Activated naive CD4-positive, alpha-beta T cell treated with anti-CD3 and anti-CD28 coated beads, Interleukin-2, amount 50 U/mL, for 72 hours (primary cell): ENCODE results near the gene ATP8A1. TPM values are rescaled to one million over a fixed set of nuclear protein-coding genes. Genes with fewer than 3 reads are reported as not detected.
"Not testable (repeated sequence)": the region's sequence is repeated elsewhere in the genome, so short reads cannot be mapped to it uniquely, and the experiment has no call there.

Experiments used
- ATAC-seq, 2 donors: fragments of 150-1000 bp; cut with Tn5 transposase; 2 replicates each; pipeline ENCODE4 v1.10.0; 2021; ENCODE audit warnings: mild to moderate bottlenecking in 2 of 2, moderate library complexity in 2 of 2
- DNase-seq, 2 donors: peaks; one replicate each; pipeline ENCODE4 v3.0.0; 2021 to 2022; ENCODE audit warnings: low spot score in 2 of 2
- H3K27ac Mint-ChIP-seq, 2 donors: one replicate each; pipeline ENCODE4 v1.8.0; 2022; ENCODE audit warnings: mild to moderate bottlenecking in 2 of 2, mixed read lengths in 2 of 2
- H3K36me3 Mint-ChIP-seq, 2 donors: one replicate each; pipeline ENCODE4 v1.8.0; 2022; ENCODE audit warnings: mixed read lengths in 2 of 2
- H3K9me3 Mint-ChIP-seq, 2 donors: one replicate each; pipeline ENCODE4 v1.8.0; 2022; ENCODE audit warnings: mixed read lengths in 2 of 2
- total RNA-seq, 2 donors: library from RNA; stranded (reverse); gene quantifications; one replicate each; pipeline ENCODE4 v1.2.3, GENCODE V29; 2022

ATP8A1 gene
- total RNA-seq, 2 donors from 2014 or later = 36.6 to 45.7 TPM

DNA sequence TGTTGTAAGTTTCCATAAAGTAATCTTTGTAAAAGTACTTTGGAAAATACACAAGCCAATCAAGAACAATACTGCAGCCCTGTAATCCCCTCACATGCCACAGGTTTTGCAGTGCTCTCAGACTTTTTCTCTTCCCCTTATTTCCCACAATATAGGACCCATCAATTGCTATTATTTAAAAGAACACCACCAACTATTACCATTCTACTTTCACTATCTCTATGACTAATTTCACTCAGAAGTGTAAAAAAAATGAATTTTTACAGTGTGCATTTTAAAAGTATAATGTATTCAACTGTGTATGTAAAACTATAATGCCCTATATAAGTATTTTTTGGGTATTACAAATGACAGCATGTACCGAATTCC, 1.7 kb downstream of the ATP8A1 start:
- peaks cover 40 to 47% of the 10 kb centered on the region in 2 donors for H3K36me3 Mint-ChIP-seq
- no peak for DNase-seq
- peaks cover 14 to 21% of the 10 kb centered on the region in 2 donors for H3K9me3 Mint-ChIP-seq

DNA sequence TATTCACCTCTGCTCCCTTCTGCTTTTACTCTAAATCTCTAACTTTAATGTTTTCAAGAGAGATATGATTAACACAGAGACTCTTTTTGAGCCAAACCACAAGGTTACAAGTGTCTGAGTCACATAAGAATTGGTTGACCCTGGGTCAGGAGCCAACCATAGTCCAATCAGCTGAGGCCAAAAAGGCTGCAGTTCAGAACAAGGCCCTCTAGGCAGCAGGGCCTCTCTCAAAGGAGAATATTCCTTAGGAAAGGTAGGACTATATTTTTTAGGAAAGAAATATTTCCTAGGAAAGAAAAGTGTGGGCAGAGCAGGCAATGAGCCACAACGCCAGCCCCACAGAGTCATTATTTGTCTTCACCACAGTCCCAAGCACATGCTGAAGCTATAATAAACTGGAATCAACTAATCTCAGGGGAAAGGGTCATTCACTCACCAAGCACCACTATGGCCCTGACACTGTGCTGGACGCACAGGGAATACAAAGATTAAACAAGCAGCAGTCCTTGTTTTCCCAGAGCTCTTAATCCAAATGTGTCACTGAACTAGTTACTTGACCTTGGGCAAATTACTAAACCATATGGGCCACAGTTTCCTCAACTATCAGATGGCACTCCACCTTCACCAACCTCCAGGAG, 2.2 kb downstream of the ATP8A1 start:
- Mint-ChIP-seq H3K27ac (peak overlapping the region; percentile 92 to 96), H3K9me3 (peaks cover 14 to 21% of the 10 kb centered on the region in 2 donors), H3K36me3 (peaks cover 40 to 47% of the 10 kb centered on the region in 2 donors)
- DNase-seq (peak in 1 of 2 donors; percentile 25), ATAC-seq (peak; percentile 29 to 62)

More for the DNA sequence above, 1.7 kb downstream of the ATP8A1 start:
- ATAC-seq = no peak
- H3K27ac Mint-ChIP-seq = peak overlapping the region; percentile 92 to 96

DNA sequence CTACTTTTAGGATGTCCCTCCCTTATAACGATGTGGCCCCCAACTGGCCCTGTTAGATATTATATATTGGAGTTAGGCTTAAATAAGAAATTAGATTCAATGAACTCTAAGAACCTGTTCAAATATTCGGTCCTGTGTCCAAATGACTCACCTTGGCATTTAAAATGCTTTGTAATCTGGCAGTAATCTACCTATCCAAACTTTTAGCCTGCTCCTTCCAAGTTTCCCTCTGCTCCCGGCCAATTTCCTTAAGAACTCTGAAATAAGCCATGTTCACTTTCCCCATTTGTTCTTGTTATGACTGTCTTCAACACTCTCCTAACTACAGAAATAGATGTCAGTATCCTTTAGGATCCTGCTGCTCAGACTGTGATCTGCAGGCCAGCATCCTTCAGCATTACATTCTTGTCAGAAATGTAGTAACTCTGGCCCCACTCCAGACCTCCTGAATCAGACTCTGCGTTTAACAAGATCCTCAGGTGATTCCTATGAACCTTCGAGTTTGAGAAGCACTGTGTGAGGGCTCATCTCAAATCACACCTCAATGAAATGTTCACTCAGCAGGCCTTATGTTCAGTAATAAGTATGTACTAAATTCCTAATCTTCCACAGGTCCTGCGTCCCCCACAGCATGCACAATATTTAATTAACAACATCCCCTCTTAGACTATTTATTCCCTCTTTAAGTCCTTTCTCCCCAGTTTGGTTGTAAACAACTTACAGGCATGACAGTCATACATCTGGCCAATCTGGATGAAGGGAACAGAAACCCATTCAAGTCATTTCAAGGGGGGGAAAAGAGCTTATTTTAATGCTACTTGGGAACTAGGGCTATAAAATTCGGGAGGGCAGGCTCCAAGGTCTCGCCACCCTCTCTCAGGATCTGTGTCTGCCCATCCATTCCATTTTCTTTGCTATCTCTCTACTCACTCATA, 3.0 kb downstream of the ATP8A1 start:
- DNase-seq = no peak
- peak overlapping the region; percentile 92 to 96 for H3K27ac Mint-ChIP-seq
- peaks cover 40 to 47% of the 10 kb centered on the region in 2 donors for H3K36me3 Mint-ChIP-seq
- H3K9me3 Mint-ChIP-seq = peaks cover 14 to 21% of the 10 kb centered on the region in 2 donors
- ATAC-seq = no peak

DNA sequence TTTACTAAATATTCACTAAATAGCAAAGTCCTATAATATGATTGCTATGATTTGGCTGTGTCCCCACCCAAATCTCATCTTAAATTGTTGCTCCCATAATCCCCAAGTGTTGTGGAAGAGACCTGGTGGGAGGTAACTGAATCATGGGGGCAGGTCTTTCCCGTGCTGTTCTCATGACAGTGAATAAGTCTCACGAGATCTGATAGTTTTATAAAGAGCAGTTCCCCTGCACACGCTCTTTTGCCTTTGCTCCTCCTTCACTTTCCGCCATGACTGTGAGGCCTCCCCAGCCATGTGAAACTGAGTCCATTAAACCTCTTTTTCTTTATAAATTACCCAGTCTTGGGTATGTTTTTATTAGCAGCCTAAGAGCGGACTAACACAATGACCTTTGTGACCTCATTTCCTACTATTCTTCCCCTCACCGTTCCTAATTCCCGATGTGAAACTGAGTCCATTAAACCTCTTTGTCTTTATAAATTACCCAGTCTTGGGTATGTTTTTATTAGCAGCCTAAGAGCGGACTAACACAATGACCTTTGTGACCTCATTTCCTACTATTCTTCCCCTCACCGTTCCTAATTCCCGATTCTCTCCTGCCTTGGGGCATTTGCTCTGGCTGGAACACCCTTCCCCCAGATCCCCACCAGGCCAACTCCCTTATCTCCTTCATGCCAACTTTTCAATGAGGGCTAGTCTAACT, 4.2 kb downstream of the ATP8A1 start:
- DNase-seq, ATAC-seq, H3K27ac Mint-ChIP-seq: not testable (repeated sequence)
- H3K36me3 Mint-ChIP-seq = peaks cover 40 to 47% of the 10 kb centered on the region in 2 donors
- H3K9me3 Mint-ChIP-seq = peaks cover 14 to 21% of the 10 kb centered on the region in 2 donors

DNA sequence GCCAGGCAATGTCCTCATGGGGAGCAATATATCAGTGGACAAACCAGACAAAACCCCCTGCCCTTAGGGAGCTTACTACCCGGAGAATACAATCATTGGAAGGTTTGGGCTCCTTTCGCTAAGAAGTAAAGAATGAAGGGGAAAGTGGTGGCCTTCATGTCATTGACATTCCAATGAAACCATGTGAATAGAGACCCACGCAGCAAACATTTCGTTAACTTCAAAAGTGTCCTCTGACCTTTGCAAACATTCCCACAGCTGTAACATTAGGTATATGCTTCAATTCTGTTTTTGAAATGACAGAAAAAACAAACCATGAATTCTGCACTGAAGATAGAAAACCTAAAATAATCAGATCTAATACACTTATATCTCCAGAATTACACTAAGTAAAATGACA, 7.0 kb downstream of the ATP8A1 start:
- Mint-ChIP-seq H3K27ac (no peak overlapping the region), H3K9me3 (peaks cover 14 to 21% of the 10 kb centered on the region in 2 donors), H3K36me3 (peaks cover 38 to 40% of the 10 kb centered on the region in 2 donors)
- DNase-seq (no peak), ATAC-seq (no peak)

DNA sequence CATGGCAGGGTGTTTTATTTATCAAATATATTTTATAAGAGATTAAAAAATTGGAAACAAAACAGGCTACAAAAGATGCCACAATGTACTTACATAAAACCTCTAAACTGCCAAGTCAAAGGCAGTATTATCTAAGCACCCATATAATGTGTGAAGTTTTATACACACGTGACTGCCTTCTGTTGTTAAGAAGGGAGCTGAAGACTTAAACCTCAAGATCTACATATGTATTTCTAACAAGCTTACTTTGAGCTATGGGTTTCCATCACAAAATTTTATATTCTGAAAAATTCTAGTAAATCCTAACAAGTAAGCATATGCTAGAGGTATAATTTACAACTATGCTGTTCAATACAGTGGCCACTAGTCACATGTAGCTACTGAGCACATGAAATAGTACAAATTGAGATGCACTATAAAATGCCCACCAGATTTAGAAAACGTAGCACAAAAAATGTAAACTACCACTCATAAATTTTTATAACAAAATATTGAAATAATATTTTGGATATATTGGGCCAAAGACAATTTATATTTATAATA, 9.8 kb downstream of the ATP8A1 start:
- H3K36me3 Mint-ChIP-seq = peaks cover 14% of the 10 kb centered on the region in 2 donors
- H3K27ac Mint-ChIP-seq = no peak overlapping the region
- peaks cover 2 to 4% of the 10 kb centered on the region in 2 donors for H3K9me3 Mint-ChIP-seq
- DNase-seq (no peak), ATAC-seq (no peak)

DNA sequence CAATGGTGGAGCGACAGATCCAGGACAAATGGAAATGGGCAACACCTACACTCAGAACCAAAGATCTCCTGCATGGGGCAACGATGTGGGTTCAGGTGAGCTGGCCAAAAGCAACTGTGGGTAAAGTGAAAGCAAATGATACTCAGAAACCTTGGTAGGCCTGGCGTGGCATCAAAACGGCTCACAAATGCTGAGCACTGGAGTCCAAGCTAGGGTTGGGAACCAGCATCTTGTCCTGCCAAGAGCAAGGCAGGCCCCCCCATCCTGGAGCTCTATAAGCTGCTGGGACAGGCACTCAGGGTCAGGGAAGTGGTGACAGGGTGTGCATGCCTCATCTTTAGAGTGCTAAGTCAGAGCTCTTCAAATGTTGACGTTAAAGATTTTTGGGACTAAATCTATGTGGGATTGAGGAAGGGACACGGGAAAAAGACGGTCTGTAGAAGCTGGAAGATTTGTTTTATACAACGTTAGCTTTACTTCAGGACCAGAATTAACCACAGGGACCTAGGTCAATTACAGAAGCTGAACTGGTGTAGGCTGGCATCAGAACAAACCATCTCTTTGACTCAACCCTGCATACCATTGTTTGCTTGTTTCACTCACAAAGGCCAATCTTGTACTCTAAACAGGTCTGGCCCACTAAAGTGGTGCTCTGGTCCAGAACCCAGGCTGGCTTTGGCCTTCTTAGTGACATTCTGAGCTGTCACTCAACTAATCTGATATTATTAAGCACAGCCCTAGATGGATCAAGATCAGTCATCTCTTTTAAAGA, 10.7 kb downstream of the ATP8A1 start:
- ATAC-seq (no peak), DNase-seq (no peak)
- Mint-ChIP-seq H3K36me3 (peaks cover 5% of the 10 kb centered on the region in 2 donors), H3K9me3 (peaks cover 0 to 4% of the 10 kb centered on the region in 2 donors), H3K27ac (no peak overlapping the region)

DNA sequence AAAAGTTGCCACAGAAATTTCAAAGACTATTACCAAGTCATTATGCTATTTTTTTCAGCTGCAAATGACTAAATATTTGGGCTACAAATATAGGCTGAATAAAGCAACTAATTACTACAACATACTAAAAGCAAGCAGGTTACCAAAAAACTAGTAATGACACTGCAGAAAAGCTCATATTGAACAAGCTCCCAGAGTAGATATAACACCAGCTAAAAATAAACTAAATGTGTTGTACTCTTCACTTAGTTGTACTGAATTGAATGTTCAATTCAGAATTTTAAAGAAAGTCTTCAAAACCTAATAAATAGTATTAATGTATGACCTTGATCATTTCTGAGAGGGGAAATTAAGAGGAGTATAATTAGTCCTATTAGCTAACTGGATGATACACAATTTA, 12.0 kb downstream of the ATP8A1 start:
- Mint-ChIP-seq H3K9me3 (no peaks in the 10 kb centered on the region), H3K27ac (no peak overlapping the region), H3K36me3 (no peaks in the 10 kb centered on the region)
- no peak for DNase-seq
- ATAC-seq = no peak

DNA sequence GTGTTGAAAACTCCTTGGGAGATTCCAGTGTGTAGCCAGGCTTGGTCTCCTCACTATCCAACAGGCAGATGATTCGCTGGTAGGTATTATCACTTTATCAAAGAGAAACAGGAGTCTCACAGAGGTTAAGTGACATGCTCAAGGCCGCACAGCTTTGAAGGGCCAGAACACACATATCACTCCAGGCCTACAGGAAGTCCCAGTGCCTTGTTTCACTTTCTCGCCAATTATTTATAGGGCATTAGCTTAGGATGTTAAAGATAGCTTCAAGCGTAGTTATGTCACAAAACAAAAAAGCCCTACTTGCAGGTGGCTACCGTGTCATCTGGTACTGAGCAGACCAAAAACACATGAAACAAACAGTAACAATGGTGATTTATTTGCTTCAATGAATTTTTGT, 13.2 kb downstream of the ATP8A1 start:
- no peak for ATAC-seq
- H3K27ac Mint-ChIP-seq = no peak overlapping the region
- H3K9me3 Mint-ChIP-seq = no peaks in the 10 kb centered on the region
- DNase-seq = no peak
- peaks cover 0 to 5% of the 10 kb centered on the region in 2 donors for H3K36me3 Mint-ChIP-seq

DNA sequence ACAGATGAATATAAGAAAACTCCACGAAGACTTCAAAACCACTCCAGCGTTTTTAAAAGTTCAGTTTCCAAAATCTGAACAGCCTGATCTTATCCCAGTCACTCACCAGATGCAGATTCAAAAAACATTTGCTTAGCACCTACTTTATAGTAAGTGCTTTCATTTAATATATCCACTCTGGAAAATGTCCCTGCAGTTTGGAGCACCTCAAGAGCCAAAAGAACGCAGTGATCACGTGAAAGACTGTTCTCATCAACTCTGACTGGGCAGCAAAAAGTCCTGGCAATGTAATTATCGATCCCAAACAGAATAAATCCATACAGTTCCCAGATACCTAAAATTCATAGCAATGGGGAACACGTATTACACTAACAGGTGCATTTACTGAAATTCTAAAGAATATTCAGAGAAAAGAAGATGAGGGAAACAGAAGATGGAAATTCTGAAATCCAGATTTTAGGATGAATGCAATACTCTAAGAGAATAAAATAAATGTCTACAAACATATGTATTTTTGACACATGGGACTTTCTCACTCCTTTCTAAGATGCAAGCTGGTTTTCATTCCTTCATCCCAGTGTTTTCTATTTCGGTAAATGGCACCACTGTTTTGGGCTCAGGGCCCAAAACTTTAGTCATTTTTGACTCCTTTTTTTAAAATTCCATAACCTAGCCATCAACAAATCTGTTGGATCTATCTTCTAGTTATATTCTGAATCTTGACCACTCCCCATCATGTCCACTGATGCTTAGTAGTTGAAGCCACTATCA, 13.9 kb downstream of the ATP8A1 start:
- peaks cover 0 to 5% of the 10 kb centered on the region in 2 donors for H3K36me3 Mint-ChIP-seq
- no peak overlapping the region for H3K27ac Mint-ChIP-seq
- H3K9me3 Mint-ChIP-seq = no peaks in the 10 kb centered on the region
- no peak for ATAC-seq
- no peak for DNase-seq

DNA sequence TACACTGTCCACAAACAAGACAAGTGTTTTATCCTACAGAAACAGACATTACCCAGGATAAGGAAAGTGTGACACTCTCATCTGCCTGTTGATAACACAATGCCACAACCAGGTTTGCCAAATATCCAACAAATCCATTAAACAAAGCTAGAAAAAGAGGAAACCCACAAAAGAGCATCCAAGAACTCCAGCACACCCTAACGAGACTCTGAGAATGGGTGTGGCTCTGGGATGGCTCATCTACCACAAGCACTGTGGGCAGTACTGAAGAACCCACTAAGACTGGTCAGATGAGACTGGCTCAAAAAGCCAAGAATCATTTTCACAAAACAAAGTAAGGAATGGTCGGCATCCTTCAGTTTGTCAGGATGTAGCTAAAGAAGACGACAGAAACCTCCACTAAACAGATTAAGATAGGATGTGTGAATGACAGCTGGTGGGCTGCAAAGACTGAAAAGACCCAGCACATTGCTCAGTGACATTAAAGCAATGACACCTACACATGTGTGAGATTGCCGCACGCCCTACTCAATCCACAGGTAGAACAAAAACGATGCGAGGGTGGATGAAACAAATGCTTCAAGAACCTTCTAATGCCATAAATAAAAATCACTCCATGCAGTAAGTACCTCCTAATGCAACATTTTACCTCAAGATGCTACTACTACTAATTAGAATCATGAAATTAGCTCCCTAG, 14.7 kb downstream of the ATP8A1 start:
- Mint-ChIP-seq H3K9me3 (peaks cover 0 to 6% of the 10 kb centered on the region in 2 donors), H3K27ac (peak overlapping the region; percentile 71 to 88)
- no peak for DNase-seq

DNA sequence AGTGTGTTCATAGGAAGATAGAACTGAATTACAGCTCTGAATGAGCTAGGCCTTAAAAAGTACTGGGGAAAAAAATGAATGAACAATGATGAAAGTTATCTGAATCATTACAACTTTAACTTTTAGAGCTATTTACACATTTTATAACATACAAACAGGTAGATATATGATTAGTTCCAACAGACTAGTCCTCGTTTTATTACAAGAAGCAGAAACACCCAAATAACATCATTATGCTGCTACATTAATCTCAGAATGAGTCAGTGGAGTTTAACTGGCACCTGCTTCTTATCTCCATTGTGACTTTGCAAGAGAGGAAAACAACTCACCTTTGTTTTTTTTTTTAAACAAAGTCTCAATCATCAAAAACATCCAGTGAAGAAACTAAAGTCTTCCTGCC, 15.2 kb downstream of the ATP8A1 start:
- H3K27ac Mint-ChIP-seq = peak overlapping the region; percentile 71 to 88
- peaks cover 0 to 8% of the 10 kb centered on the region in 2 donors for H3K9me3 Mint-ChIP-seq
- DNase-seq (no peak), ATAC-seq (peak; percentile 34 to 81)
- peaks cover 0 to 5% of the 10 kb centered on the region in 2 donors for H3K36me3 Mint-ChIP-seq

More for the DNA sequence above, 14.7 kb downstream of the ATP8A1 start:
- peaks cover 0 to 5% of the 10 kb centered on the region in 2 donors for H3K36me3 Mint-ChIP-seq
- peak; percentile 65 to 92 for ATAC-seq

DNA sequence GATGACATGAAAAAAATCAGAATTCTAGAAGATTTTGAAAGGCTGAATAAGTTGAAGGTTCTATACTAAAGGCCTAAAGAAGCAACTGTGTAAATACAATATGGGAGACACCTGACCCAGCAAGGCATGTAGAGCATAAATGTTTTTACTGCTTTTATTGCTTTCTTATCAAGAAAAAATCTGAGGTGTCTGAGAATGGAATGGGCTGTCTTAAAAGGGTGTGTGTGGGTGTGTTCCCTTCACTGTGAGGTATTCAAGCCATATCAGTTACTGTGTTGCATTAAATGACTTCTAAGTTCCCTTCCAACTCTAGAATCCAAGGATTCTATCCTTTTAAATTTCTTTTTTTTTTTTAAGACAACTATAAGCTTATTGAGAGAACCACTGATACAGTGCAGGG, 15.7 kb downstream of the ATP8A1 start:
- peak overlapping the region; percentile 71 to 88 for H3K27ac Mint-ChIP-seq
- ATAC-seq = peak in 1 of 2 donors; percentile 1

DNA sequence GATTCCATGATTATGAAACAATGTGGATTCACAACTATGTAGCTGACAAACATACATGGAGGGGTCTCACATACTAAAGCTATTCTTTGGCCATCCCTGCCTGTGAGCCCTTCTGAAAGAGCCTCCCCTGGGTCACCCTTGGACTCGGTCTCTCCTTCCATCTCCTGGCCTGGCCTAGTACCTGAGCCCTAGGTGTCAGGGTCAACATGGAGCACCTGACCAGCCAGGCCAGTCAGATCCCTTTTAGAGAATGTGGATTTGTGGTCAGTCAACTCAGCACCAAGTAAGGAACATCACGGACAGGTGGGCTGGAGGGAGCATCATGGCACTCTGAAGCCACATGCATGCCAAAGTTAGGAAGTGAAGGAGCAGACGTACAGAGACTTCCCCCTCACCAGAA, 16.3 kb downstream of the ATP8A1 start:
- DNase-seq (no peak), ATAC-seq (no peak)
- peak overlapping the region in 1 of 2 donors; percentile 71 for H3K27ac Mint-ChIP-seq
- peaks cover 0 to 5% of the 10 kb centered on the region in 2 donors for H3K36me3 Mint-ChIP-seq
- peaks cover 0 to 8% of the 10 kb centered on the region in 2 donors for H3K9me3 Mint-ChIP-seq

More for the DNA sequence above, 15.7 kb downstream of the ATP8A1 start:
- peaks cover 0 to 8% of the 10 kb centered on the region in 2 donors for H3K9me3 Mint-ChIP-seq
- no peak for DNase-seq
- peaks cover 0 to 5% of the 10 kb centered on the region in 2 donors for H3K36me3 Mint-ChIP-seq
